Thoracic aorta (tissue), 2 donors: ENCODE measurements around the gene UBE2H. TPM values are rescaled to one million over a fixed set of nuclear protein-coding genes. Genes with fewer than 3 reads are reported as not detected.
"Not testable (repeated sequence)": the region's sequence is repeated elsewhere in the genome, so short reads cannot be mapped to it uniquely, and the experiment has no call there.

ENCODE experiments used
- ATAC-seq: fragments of 150-250 bp; one replicate; pipeline ENCODE4 v1.8.0; 2017; ENCODE audit warnings: low read depth; ENCODE audit not compliant: insufficient number of reproducible peaks, low FRiP score
- DNase-seq: peaks from one replicate; pipeline ENCODE4 v3.0.0-alpha.2; 2020; ENCODE audit warnings: low spot score
- H3K27ac ChIP-seq, 2 donors: fragments of 200-600 bp; sonication (generic); 1 replicate in 1 of 2; 2 replicates in 1 of 2; pipeline ENCODE4 v1.5.1; 2016; ENCODE audit warnings: mild to moderate bottlenecking in 2 of 2, moderate library complexity in 2 of 2
- H3K27me3 ChIP-seq: fragments of 200-600 bp; sonication (generic); replicated peaks from 2 replicates; pipeline ENCODE4 v1.6.0; 2016; ENCODE audit warnings: mild to moderate bottlenecking; ENCODE audit not compliant: insufficient read depth
- H3K36me3 ChIP-seq: fragments of 200-600 bp; sonication (generic); one replicate; pipeline ENCODE4 v1.5.1; 2016
- H3K4me1 ChIP-seq, 2 donors: fragments of 200-600 bp; sonication (generic); 1 replicate in 1 of 2; 2 replicates in 1 of 2; pipeline versions ENCODE4 v1.5.1 to v1.6.0; 2016; ENCODE audit warnings: low read depth in 2 of 2, mild to moderate bottlenecking in 1 of 2; ENCODE audit not compliant: control insufficient read depth in 1 of 2
- H3K4me3 ChIP-seq: fragments of 200-600 bp; sonication (generic); 2 replicates; pipeline ENCODE4 v1.5.1; 2016; ENCODE audit warnings: mild to moderate bottlenecking
- H3K9me3 ChIP-seq: fragments of 200-600 bp; sonication (generic); 2 replicates; pipeline ENCODE4 v1.5.1; 2016
- CTCF ChIP-seq: fragments of 200-600 bp; sonication (generic); IDR thresholded peaks from one replicate; pipeline ENCODE4 v1.5.1; 2019; ENCODE audit warnings: antibody characterized with exemption
- total RNA-seq, 2 donors: library from RNA; depleted of rRNA; stranded (reverse); fragments of >200 nt; gene quantifications; one replicate each; pipeline versions ENCODE4 v1.1.0 to v1.2.3, GENCODE V29; 2016

UBE2H gene
- total RNA-seq, 2 donors from 2014 or later: 136 to 158 TPM

GRCh38 chr7:129828078-129828762 is 124.5 kb downstream of the UBE2H start:
- Histone ChIP-seq H3K9me3 (no peaks in the 10 kb centered on the region), H3K4me1 (peaks cover 19 to 59% of the 10 kb centered on the region in 2 donors), H3K4me3 (no peak overlapping the region), H3K36me3 (no peaks in the 10 kb centered on the region), H3K27me3 (no peaks in the 10 kb centered on the region), H3K27ac (peak overlapping the region in 1 of 2 donors; percentile 87)
- TF ChIP-seq CTCF: no peak
- ATAC-seq (no peak), DNase-seq (no peak)

- ATAC-seq (no peak), DNase-seq (no peak)
- Histone ChIP-seq H3K27ac (peak overlapping the region in 1 of 2 donors; percentile 5), H3K4me3 (no peak overlapping the region), H3K4me1 (peaks cover 19 to 53% of the 10 kb centered on the region in 2 donors), H3K36me3 (no peaks in the 10 kb centered on the region), H3K9me3 (no peaks in the 10 kb centered on the region), H3K27me3 (no peaks in the 10 kb centered on the region)
- TF ChIP-seq CTCF: no peak
Measured at GRCh38 chr7:129827467-129827990, 125.2 kb downstream of the UBE2H start.

- not testable (repeated sequence) for H3K9me3 ChIP-seq, DNase-seq, H3K4me3 ChIP-seq, H3K27ac ChIP-seq, H3K36me3 ChIP-seq, ATAC-seq, H3K27me3 ChIP-seq
- peaks cover 17 to 46% of the 10 kb centered on the region in 2 donors for H3K4me1 ChIP-seq
Measured at GRCh38 chr7:129826895-129827294, 125.9 kb downstream of the UBE2H start.

DNA sequence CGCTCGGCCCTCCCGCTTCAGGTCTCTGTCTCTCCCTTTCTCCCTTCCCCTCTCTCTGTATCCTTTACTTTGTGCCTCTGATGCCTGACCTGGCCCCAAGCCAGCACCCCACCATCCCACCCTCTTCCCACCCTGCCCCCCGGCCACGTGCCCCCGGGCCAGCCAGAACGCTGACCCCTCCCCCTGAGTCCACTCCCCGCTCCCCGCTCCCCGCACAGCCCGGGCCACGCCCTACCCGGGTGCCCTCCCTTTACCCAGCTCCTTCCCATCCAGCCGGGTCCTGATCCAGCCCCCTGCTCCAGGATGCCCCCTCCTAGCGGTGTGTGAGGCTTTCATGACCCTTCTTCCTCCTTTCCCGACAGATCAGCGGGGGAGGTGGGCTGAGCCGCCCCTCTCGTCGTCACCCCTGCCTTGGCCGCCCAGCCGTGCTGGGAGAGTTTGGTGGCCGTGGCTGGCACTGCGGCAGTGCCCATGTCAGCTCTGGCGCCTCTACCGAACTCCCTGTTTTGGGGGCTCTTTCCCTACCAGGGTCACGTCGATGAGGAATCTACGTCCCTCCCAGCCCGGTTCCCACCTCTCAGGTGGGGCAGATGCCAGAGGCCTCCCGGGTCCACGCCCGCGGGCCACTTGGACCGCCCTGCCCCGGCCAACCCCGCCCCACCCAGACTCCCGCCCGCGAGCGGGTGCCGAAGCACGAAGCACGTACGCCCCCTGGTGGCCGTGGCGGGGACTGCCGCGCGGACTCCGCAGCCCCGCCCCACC is 127.4 kb downstream of the UBE2H start:
- H3K9me3 ChIP-seq: no peaks in the 10 kb centered on the region
- H3K27me3 ChIP-seq: no peaks in the 10 kb centered on the region
- peaks cover 5 to 31% of the 10 kb centered on the region in 2 donors for H3K4me1 ChIP-seq
- ATAC-seq (peak; percentile 79), DNase-seq (peak; percentile 58)
- H3K27ac ChIP-seq: peak overlapping the region; percentile 65
- peaks cover 4% of the 10 kb centered on the region for H3K36me3 ChIP-seq
- H3K4me3 ChIP-seq: peak overlapping the region; percentile 97
- peak; percentile 100 for TF ChIP-seq CTCF

DNA sequence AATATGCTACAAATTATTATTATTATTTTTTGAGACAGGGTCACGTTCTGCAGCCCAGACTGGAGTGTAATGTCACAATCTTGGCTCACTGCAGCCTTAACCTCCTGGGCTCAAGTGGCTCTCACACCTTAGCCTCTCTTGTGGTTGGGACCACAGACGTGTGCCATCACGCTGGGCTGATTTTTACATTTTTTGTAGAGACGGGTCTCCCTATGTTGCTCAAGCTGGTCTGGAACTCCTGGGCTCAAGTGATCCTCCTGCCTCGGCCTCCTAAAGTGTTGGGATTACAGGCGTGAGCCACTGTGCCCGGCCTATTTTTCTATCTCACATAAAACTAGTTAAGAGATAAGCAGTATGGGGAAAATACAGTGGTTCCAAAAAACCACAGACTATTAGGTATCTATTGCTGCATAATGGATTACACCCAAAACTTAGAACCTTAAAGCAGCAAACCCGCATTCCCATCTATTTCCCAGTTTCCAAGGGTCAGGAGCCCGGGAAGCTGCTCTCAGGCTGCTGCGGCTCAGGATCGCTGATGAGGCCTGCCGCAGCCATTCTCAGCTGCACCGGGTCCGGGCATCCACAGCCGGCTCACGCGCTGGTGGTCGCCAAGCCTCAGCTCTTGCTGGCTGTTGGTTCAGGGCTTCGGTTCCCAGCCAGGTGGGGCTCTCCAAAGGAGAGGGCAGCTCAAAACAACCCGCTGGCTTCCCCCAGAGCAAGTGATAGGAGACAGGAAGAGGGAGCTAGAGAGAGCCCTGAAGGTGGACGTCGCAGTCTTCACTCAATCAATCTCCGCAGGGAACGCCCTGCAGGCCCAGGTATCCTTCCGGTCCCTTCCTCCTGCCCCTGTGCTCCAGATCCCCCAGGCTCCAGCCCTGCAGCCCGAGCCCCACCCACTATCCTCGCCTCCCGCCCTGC is 128.2 kb downstream of the UBE2H start:
- H3K27ac ChIP-seq: peak overlapping the region in 1 of 2 donors; percentile 65
- H3K27me3 ChIP-seq: no peaks in the 10 kb centered on the region
- H3K36me3 ChIP-seq: peaks cover 4% of the 10 kb centered on the region
- DNase-seq (no peak), ATAC-seq (no peak)
- no peaks in the 10 kb centered on the region for H3K9me3 ChIP-seq
- peak overlapping the region; percentile 97 for H3K4me3 ChIP-seq
- no peak for TF ChIP-seq CTCF
- peaks cover 0 to 23% of the 10 kb centered on the region in 2 donors for H3K4me1 ChIP-seq

- H3K27ac ChIP-seq, DNase-seq, H3K36me3 ChIP-seq, H3K4me3 ChIP-seq, ATAC-seq, H3K27me3 ChIP-seq, H3K9me3 ChIP-seq: not testable (repeated sequence)
- H3K4me1 ChIP-seq: peaks cover 0 to 12% of the 10 kb centered on the region in 2 donors
Measured at GRCh38 chr7:129823143-129823542, 129.6 kb downstream of the UBE2H start.
